Adrenal gland (tissue), 12 donors: ENCODE results near the gene BEST1. TPM values are rescaled to one million over a fixed set of nuclear protein-coding genes. Genes with fewer than 3 reads are reported as not detected.

ENCODE experiments used
- DNase-seq, 7 donors: peaks; one replicate each; pipeline ENCODE4 v3.0.0-alpha.2; 2019 to 2020
- H3K27ac ChIP-seq, 5 donors: fragments of 200-600 bp; sonication (generic) in 4 of 5; 1 replicate in 3 of 5; 2 replicates in 2 of 5; pipeline versions ENCODE4 v1.5.1 to v1.8.0; 2016 to 2020; ENCODE audit warnings: mild to moderate bottlenecking in 1 of 5
- H3K27me3 ChIP-seq: fragments of 200-600 bp; 2 replicates; pipeline ENCODE4 v1.8.0; 2021
- H3K36me3 ChIP-seq, 2 donors: fragments of 200-600 bp; replicated peaks in 1 of 2; 1 replicate in 1 of 2; 2 replicates in 1 of 2; pipeline versions ENCODE4 v1.5.1 to v1.8.0; 2018 to 2022
- H3K4me1 ChIP-seq, 2 donors: fragments of 200-600 bp; replicated peaks in 1 of 2; 1 replicate in 1 of 2; 2 replicates in 1 of 2; pipeline versions ENCODE4 v1.5.1 to v1.8.0; 2018 to 2021
- H3K4me3 ChIP-seq, 4 donors: fragments of 200-600 bp; sonication (generic) in 3 of 4; one replicate each; pipeline ENCODE4 v1.5.1; 2016 to 2018
- H3K9me3 ChIP-seq, 3 donors: fragments of 200-600 bp; sonication (generic) in 1 of 3; replicated peaks in 1 of 3; 1 replicate in 2 of 3; 2 replicates in 1 of 3; pipeline versions ENCODE4 v1.5.1 to v1.8.0; 2016 to 2021
- POLR2A ChIP-seq, 2 donors: fragments of 450-650 bp; IDR thresholded peaks; one replicate each; pipeline ENCODE4 v1.6.1; 2017; ENCODE audit warnings: antibody characterized with exemption in 2 of 2, mild to moderate bottlenecking in 2 of 2, moderate library complexity in 1 of 2
- WGBS, 4 donors: extraction: QIAGEN DNeasy Blood & Tissue Kit in 2 of 4; methylation state at CpG; one replicate each; pipeline versions ENCODE4 v1.1.5 to v1.1.7; 2013 to 2017; 5-methylcytosine and 5-hydroxymethylcytosine counted together
- intact Hi-C, 2 donors: fragments of 100-400 bp; cut with DNase I; formaldehyde crosslinking; loops; one replicate each; pipeline versions ENCODE4 v1.14.1 to v1.15.0; 2022 to 2023
- polyA plus RNA-seq, 3 donors: library from polyadenylated mRNA; stranded (reverse); fragments of 200-250 nt in 2 of 3; fragments of 350-450 nt in 1 of 3; fragmentation: Illumina TruSeq in 1 of 3; extraction: RNeasy Lipid Tissue Mini Kit (QIAGEN cat#74804) in 1 of 3; gene quantifications; one replicate each; pipeline ENCODE4 v1.2.3, GENCODE V29; 2013 to 2014
- total RNA-seq, 9 donors: library from RNA; depleted of rRNA in 4 of 9; stranded (reverse); fragments of >200 nt in 4 of 9; fragments of 120-200 nt in 1 of 9; fragmentation: NEBNext Ultra II Directional in 1 of 9; extraction: Animal tissue kit (Norgen Biotek cat#: 25700) in 1 of 9; gene quantifications; one replicate each; pipeline versions ENCODE4 v1.1.0 to v1.2.4, GENCODE V29; 2013 to 2023
- TF ChIP-seq, protein P1 (sequence below), 6 experiments: fragments of 450-650 bp in 4 of 6; fragments of 200-600 bp in 2 of 6; sonication (generic) in 1 of 6; IDR thresholded peaks; 1 replicate in 5 of 6; 2 replicates in 1 of 6; pipeline versions ENCODE4 v1.5.1 to v1.8.0; 2016 to 2021; ENCODE audit warnings: antibody characterized with exemption in 6 of 6, mild to moderate bottlenecking in 2 of 6, moderate library complexity in 1 of 6
- donor health status: healthy with polysubstance abuse.
- donor health status: Bipolar disorder and iron deficiency.
- donor health status: DM: yes; HTN: yes; CAD: no.
- donor health status: DM: no; HTN: no; CAD: no.
- donor health status: DM: no; HTN: no; CAD: no.
- donor health status: DM: yes; HTN: yes; CAD: no.

The BEST1 gene
- total and polyA plus RNA-seq, 12 donors: 0.44 to 6.8 (median 3.9) TPM

GRCh38 chr11:61916737-61917333, 33.3 kb upstream of the BEST1 start:
- Histone ChIP-seq H3K27me3 (no peaks in the 10 kb centered on the region), H3K27ac (peak overlapping the region in 3 of 5 donors; percentile 48 to 85 (median 78)), H3K9me3 (no peaks in the 10 kb centered on the region), H3K4me3 (peak overlapping the region in 2 of 4 donors; percentile 17 to 89), H3K4me1 (peaks cover 0 to 16% of the 10 kb centered on the region in 2 donors), H3K36me3 (no peaks in the 10 kb centered on the region)
- 0 to 12% (median 8%) methylated on average over 3 to 32 of the region's 32 CpGs for WGBS, 4 donors
- TF ChIP-seq, protein P1, sequence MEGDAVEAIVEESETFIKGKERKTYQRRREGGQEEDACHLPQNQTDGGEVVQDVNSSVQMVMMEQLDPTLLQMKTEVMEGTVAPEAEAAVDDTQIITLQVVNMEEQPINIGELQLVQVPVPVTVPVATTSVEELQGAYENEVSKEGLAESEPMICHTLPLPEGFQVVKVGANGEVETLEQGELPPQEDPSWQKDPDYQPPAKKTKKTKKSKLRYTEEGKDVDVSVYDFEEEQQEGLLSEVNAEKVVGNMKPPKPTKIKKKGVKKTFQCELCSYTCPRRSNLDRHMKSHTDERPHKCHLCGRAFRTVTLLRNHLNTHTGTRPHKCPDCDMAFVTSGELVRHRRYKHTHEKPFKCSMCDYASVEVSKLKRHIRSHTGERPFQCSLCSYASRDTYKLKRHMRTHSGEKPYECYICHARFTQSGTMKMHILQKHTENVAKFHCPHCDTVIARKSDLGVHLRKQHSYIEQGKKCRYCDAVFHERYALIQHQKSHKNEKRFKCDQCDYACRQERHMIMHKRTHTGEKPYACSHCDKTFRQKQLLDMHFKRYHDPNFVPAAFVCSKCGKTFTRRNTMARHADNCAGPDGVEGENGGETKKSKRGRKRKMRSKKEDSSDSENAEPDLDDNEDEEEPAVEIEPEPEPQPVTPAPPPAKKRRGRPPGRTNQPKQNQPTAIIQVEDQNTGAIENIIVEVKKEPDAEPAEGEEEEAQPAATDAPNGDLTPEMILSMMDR (IDR thresholded peaks at IDR 0.05): no peak
- TF ChIP-seq POLR2A (IDR thresholded peaks at IDR 0.05): no peak
- DNase-seq: peak in 4 of 7 donors; percentile 16 to 50 (median 29)
- intact Hi-C loops: no loop called here

- intact Hi-C loops: no loop called here
- H3K4me3 ChIP-seq: peak within 1 kb of the TSS in 2 of 4 donors; percentile 17 to 89
- peak within 1 kb of the TSS in 3 of 5 donors; percentile 48 to 85 (median 78) for H3K27ac ChIP-seq
- peak; percentile 52 to 68 (median 63) for DNase-seq
- WGBS, 4 donors: 2 to 13% (median 5%) methylated on average over 8 to 74 of the region's 74 CpGs
- H3K4me1 ChIP-seq: peaks cover 0 to 11% of the 10 kb centered on the region in 2 donors
- H3K27me3 ChIP-seq: no peaks in the 10 kb centered on the region
- no peaks in the 10 kb centered on the region for H3K36me3 ChIP-seq
- H3K9me3 ChIP-seq: no peaks in the 10 kb centered on the region
- TF ChIP-seq, protein P1 (IDR thresholded peaks at IDR 0.05): peak in 1 of 6 experiments; percentile 2
- TF ChIP-seq POLR2A (IDR thresholded peaks at IDR 0.05): peak in 1 of 2 donors; percentile 20
These were observed 32.6 kb upstream of the BEST1 start, which contains the start of gene RAB3IL1 for GRCh38 chr11:61917334-61918109. TSS of gene RAB3IL1 (minus strand) at chr11:61917566. CDS start at chr11:61917367, 199 bp downstream.

DNA sequence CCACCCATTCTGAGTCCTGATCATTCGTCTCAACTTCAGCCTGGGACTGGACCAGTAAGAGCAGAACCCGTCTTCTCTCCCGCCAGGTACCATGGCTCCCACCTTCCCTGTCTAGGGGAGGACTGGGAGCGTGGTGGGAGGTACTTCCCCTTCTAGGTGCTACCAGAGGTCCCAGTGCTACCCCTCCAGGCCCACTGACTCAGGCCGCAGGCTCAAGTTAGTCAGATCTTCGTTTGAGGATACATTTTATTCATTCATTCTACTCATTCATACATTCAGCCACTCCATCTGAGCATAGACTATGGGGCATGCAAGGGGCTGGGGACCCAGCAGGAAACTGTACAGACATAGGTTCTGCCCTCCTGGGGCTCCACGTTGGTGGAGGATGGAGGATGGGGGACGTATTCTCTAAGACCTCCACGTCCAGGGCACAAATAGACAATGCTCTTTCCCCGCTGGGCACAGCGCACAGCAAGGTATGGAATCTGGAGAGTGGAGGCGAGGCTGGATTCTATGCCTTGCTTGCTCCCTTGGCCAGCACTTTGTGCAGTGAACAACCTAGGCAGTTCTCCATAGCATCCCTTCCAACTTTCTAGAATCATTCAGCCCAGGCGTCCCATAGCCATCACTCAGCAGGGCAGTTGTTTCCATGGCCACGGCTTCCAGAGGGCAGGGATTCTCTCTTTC, 31.8 kb upstream of the BEST1 start:
- TF ChIP-seq, protein P1 (IDR thresholded peaks at IDR 0.05): no peak
- TF ChIP-seq POLR2A (IDR thresholded peaks at IDR 0.05): no peak
- no peaks in the 10 kb centered on the region for H3K9me3 ChIP-seq
- 72 to 84% (median 79%) methylated on average over 7 to 14 of the region's 14 CpGs for WGBS, 4 donors
- no peaks in the 10 kb centered on the region for H3K27me3 ChIP-seq
- H3K4me1 ChIP-seq: peaks cover 8 to 20% of the 10 kb centered on the region in 2 donors
- peak overlapping the region in 2 of 5 donors; percentile 78 to 85 for H3K27ac ChIP-seq
- H3K4me3 ChIP-seq: no peak overlapping the region
- intact Hi-C loops: no loop called here
- H3K36me3 ChIP-seq: no peaks in the 10 kb centered on the region
- DNase-seq: peak in 4 of 7 donors; percentile 8 to 43 (median 20)
